Type B pancreatic cell (in vitro differentiated cells): ENCODE measurements around the gene SYCP2L. TPM values are rescaled to one million over a fixed set of nuclear protein-coding genes. Genes with fewer than 3 reads are reported as not detected.

Experiments used
- DNase-seq: peaks from one replicate; pipeline ENCODE4 v3.0.0; 2021; ENCODE audit warnings: mixed read lengths; ENCODE audit not compliant: unreplicated experiment; ENCODE audit errors: extremely low spot score
- H3K27ac Mint-ChIP-seq: 2 replicates; pipeline ENCODE4 v1.8.0; 2021; ENCODE audit warnings: mild to moderate bottlenecking, mixed read lengths
- H3K27me3 Mint-ChIP-seq: 2 replicates; pipeline ENCODE4 v1.8.0; 2021; ENCODE audit warnings: mixed read lengths
- H3K36me3 Mint-ChIP-seq: 2 replicates; pipeline ENCODE4 v1.8.0; 2021; ENCODE audit warnings: mixed read lengths
- H3K4me1 Mint-ChIP-seq: one replicate; pipeline ENCODE4 v1.8.0; 2021; ENCODE audit warnings: mixed read lengths; ENCODE audit not compliant: unreplicated experiment
- H3K4me3 Mint-ChIP-seq: 2 replicates; pipeline ENCODE4 v1.8.0; 2021; ENCODE audit warnings: mild to moderate bottlenecking, mixed read lengths
- H3K9me3 Mint-ChIP-seq: 2 replicates; pipeline ENCODE4 v1.8.0; 2021; ENCODE audit warnings: mixed read lengths
- total RNA-seq: library from RNA; stranded (reverse); gene quantifications from 2 replicates; pipeline ENCODE4 v1.2.1, GENCODE V29; 2021; ENCODE audit warnings: low replicate concordance
- TF ChIP-seq, protein P1 (sequence below): fragments of 200-600 bp; sonication (generic); conservative IDR thresholded peaks from 2 replicates; pipeline ENCODE4 v1.5.0; 2021; ENCODE audit warnings: antibody characterized with exemption, mild to moderate bottlenecking

Gene SYCP2L
- total RNA-seq, 1 donor from 2014 or later = 6.9 TPM

DNA sequence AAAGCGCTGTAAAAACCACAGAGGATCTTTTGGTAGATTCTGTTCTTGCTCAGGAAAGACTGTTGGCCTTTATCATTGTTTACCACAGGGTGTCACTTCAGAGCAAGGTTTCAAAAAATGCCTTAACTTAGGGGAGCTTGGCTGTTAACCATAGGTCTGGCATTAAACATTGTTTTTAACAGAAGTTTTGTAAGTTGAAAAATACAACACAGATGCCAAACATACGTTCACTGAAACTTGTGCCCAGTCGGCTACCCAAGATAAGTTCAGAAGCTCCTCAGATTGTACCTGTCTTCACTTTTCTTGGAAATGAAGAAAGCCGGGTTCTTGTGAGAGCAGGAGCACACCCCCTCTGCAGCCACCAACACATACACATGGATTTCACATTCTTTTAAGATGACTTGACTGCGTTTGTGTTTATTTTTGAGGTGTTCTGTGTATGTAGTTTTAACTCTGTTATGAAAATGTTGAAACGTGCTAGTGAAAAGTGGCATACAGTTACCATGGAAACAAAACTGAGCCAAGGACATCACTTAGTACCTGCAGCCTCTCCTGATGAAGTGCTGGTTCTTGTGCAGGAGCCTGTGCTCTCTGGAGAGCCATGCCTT, 64.9 kb downstream of the SYCP2L start:
- H3K36me3 Mint-ChIP-seq = peaks cover 2% of the 10 kb centered on the region
- no peaks in the 10 kb centered on the region for H3K4me1 Mint-ChIP-seq
- no peaks in the 10 kb centered on the region for H3K9me3 Mint-ChIP-seq
- H3K4me3 Mint-ChIP-seq = no peak overlapping the region
- H3K27ac Mint-ChIP-seq = no peak overlapping the region
- TF ChIP-seq, protein P1, sequence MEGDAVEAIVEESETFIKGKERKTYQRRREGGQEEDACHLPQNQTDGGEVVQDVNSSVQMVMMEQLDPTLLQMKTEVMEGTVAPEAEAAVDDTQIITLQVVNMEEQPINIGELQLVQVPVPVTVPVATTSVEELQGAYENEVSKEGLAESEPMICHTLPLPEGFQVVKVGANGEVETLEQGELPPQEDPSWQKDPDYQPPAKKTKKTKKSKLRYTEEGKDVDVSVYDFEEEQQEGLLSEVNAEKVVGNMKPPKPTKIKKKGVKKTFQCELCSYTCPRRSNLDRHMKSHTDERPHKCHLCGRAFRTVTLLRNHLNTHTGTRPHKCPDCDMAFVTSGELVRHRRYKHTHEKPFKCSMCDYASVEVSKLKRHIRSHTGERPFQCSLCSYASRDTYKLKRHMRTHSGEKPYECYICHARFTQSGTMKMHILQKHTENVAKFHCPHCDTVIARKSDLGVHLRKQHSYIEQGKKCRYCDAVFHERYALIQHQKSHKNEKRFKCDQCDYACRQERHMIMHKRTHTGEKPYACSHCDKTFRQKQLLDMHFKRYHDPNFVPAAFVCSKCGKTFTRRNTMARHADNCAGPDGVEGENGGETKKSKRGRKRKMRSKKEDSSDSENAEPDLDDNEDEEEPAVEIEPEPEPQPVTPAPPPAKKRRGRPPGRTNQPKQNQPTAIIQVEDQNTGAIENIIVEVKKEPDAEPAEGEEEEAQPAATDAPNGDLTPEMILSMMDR = peak; percentile 72
- no peaks in the 10 kb centered on the region for H3K27me3 Mint-ChIP-seq
- DNase-seq = no peak

DNA sequence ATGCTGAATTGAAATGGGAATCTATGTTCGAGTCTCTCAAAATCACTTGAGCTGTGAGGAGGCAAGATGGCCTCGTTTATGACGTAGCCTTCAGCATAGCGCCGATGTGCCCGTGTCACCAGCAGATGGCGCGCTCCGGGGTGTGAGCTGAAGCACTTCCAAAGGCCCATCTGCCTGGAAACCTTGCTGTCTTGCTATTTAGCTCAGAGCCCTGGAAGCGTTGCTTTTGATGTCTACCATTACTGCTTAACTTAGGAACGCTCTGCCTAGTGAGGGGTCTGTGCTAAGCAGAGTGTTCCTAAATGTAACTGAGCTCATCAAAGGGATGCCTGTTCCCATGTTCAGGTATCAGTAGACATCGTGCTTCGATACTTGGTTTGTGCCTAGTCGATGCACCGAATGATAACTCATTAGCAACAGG, 67.7 kb downstream of the SYCP2L start:
- peaks cover 4% of the 10 kb centered on the region for H3K36me3 Mint-ChIP-seq
- H3K4me1 Mint-ChIP-seq = no peaks in the 10 kb centered on the region
- DNase-seq = peak; percentile 85
- no peak overlapping the region for H3K27ac Mint-ChIP-seq
- TF ChIP-seq, protein P1 = peak; percentile 93
- no peak overlapping the region for H3K4me3 Mint-ChIP-seq
- no peaks in the 10 kb centered on the region for H3K9me3 Mint-ChIP-seq
- no peaks in the 10 kb centered on the region for H3K27me3 Mint-ChIP-seq

DNA sequence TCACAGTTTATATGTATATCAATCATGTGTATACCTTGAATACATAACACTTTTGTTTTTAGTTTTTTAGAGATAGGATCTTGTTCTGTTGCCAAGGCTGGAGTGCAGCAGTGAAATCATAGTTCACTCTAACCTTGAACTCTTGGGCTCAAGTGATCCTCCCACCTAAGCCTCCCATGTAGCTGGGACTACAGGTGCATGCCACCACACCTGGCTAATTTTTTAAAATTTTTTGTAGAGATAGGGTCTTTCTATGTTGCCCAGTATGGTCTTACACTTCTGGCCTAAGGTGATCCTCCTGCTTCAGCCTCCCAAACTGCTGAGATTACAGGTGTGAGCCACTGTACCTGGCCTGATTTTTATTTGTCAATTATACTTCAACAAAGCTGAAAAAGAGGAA, 69.9 kb downstream of the SYCP2L start:
- Mint-ChIP-seq H3K27ac (no peak overlapping the region), H3K36me3 (peaks cover 4% of the 10 kb centered on the region), H3K27me3 (no peaks in the 10 kb centered on the region), H3K9me3 (no peaks in the 10 kb centered on the region), H3K4me3 (no peak overlapping the region), H3K4me1 (no peaks in the 10 kb centered on the region)
- TF ChIP-seq, protein P1 = no peak
- DNase-seq = no peak

DNA sequence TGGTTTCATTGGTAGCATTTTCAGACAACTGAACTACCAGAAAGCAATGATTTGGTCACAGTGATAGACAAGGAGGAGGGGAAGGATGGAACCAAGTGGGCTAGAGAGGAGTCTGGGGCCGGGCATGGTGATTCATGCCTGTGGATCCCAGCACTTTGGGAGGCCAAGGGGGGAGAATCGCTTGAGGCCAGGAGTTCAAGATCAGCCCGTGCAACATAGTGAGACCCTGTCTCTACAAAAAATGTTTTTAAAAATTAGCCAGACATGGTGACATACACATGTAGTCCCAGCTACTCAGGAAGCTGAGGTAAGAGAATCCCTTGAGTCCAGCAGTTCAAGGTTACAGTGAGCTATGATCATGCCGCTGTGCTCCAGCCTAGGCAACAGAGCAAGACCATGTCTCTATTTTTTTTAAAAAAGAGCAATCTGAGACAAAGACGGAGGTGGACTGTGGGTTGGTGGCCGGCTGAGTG, 70.6 kb downstream of the SYCP2L start:
- TF ChIP-seq, protein P1 = no peak
- H3K27ac Mint-ChIP-seq = no peak overlapping the region
- peaks cover 4% of the 10 kb centered on the region for H3K36me3 Mint-ChIP-seq
- no peaks in the 10 kb centered on the region for H3K4me1 Mint-ChIP-seq
- no peak for DNase-seq
- no peak overlapping the region for H3K4me3 Mint-ChIP-seq
- no peaks in the 10 kb centered on the region for H3K27me3 Mint-ChIP-seq
- no peaks in the 10 kb centered on the region for H3K9me3 Mint-ChIP-seq

DNA sequence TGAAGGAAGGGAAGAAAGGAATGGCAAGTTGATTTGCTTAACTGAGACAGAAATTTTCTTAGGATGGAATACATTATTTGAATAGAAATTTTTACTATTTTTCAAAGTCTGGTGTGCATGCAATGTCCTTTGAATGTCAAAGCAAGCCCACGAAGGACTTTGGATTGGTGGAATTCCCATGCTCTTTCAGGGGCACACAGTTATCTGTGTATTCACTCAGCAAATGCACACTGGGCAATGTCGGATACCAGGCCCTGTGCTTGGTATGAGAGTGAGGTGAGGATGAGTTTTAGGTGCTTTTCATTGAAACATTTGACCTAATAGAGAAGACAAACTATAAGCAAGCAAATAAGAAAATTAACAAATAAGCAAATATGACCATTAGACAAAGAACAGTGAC, 73.3 kb downstream of the SYCP2L start:
- Mint-ChIP-seq H3K4me3 (no peak overlapping the region), H3K27me3 (no peaks in the 10 kb centered on the region), H3K9me3 (peaks cover 3% of the 10 kb centered on the region), H3K36me3 (peaks cover 11% of the 10 kb centered on the region), H3K27ac (no peak overlapping the region), H3K4me1 (no peaks in the 10 kb centered on the region)
- DNase-seq = no peak
- TF ChIP-seq, protein P1 = no peak

DNA sequence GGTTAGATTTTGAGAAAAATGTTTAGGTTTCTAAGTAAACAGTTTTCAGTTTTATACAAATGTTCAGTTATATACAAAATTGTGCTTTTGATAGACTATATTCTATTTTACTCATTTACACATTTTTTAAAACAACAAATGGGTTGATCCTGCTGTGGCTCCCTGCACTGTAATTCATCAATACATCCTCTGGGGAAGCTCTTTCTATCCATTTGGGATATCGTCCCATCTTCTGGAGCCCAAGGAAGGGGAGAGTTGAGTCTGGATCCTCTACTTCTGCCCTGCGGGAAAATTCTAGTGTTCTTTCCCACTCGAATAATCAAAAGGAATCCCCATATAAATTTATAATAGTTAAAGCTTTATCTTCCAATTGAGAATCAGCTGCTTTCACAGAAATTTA, 75.0 kb downstream of the SYCP2L start:
- TF ChIP-seq, protein P1 = no peak
- H3K36me3 Mint-ChIP-seq = peaks cover 14% of the 10 kb centered on the region
- H3K4me1 Mint-ChIP-seq = no peaks in the 10 kb centered on the region
- H3K4me3 Mint-ChIP-seq = no peak overlapping the region
- H3K9me3 Mint-ChIP-seq = peaks cover 6% of the 10 kb centered on the region
- no peak overlapping the region for H3K27ac Mint-ChIP-seq
- DNase-seq = no peak
- H3K27me3 Mint-ChIP-seq = no peaks in the 10 kb centered on the region
